Fibroblast of upper back skin (primary cell): ENCODE data around the gene TAF4.

Source experiments
- DNase-seq: peaks from one replicate; pipeline ENCODE4 v3.0.0-alpha.2; 2013

TAF4 gene

GRCh38 chr20:62042025-62042820 lies 23.5 kb downstream of the TAF4 start:
- no peak for DNase-seq

GRCh38 chr20:62040933-62041332 lies 24.7 kb downstream of the TAF4 start:
- no peak for DNase-seq

GRCh38 chr20:62040381-62040922 lies 25.2 kb downstream of the TAF4 start:
- no peak for DNase-seq

GRCh38 chr20:62039738-62040137 lies 25.9 kb downstream of the TAF4 start:
- DNase-seq: no peak

GRCh38 chr20:62032609-62033368 lies 32.9 kb downstream of the TAF4 start:
- no peak for DNase-seq

- DNase-seq: no peak
Measured at GRCh38 chr20:62031462-62032092, 34.1 kb downstream of the TAF4 start.

GRCh38 chr20:62030834-62031434 lies 34.7 kb downstream of the TAF4 start:
- no peak for DNase-seq

GRCh38 chr20:62030357-62030756 lies 35.3 kb downstream of the TAF4 start:
- DNase-seq: no peak

- no peak for DNase-seq
Measured at GRCh38 chr20:62029949-62030348, 35.7 kb downstream of the TAF4 start.

- DNase-seq: no peak
Measured at GRCh38 chr20:62029296-62029695, 36.4 kb downstream of the TAF4 start.

- no peak for DNase-seq
Measured at GRCh38 chr20:62028384-62028783, 37.3 kb downstream of the TAF4 start.

- no peak for DNase-seq
Measured at GRCh38 chr20:62027698-62028321, 37.9 kb downstream of the TAF4 start.

GRCh38 chr20:62027116-62027515 lies 38.6 kb downstream of the TAF4 start:
- no peak for DNase-seq

- no peak for DNase-seq
Measured at GRCh38 chr20:62026564-62026856, 39.2 kb downstream of the TAF4 start.

- DNase-seq: peak; percentile 62
Measured at GRCh38 chr20:62025832-62026563, 39.7 kb downstream of the TAF4 start.

- DNase-seq: no peak
Measured at GRCh38 chr20:62025394-62025793, 40.3 kb downstream of the TAF4 start.

GRCh38 chr20:62023935-62024334 lies 41.7 kb downstream of the TAF4 start:
- DNase-seq: no peak

GRCh38 chr20:62022575-62023139 lies 43.0 kb downstream of the TAF4 start:
- no peak for DNase-seq

- no peak for DNase-seq
Measured at GRCh38 chr20:62021793-62022385, 43.8 kb downstream of the TAF4 start.

GRCh38 chr20:62020935-62021701 lies 44.6 kb downstream of the TAF4 start:
- DNase-seq: peak; percentile 6
